ENCODE data around the gene DUSP5.

The DUSP5 gene

DNA sequence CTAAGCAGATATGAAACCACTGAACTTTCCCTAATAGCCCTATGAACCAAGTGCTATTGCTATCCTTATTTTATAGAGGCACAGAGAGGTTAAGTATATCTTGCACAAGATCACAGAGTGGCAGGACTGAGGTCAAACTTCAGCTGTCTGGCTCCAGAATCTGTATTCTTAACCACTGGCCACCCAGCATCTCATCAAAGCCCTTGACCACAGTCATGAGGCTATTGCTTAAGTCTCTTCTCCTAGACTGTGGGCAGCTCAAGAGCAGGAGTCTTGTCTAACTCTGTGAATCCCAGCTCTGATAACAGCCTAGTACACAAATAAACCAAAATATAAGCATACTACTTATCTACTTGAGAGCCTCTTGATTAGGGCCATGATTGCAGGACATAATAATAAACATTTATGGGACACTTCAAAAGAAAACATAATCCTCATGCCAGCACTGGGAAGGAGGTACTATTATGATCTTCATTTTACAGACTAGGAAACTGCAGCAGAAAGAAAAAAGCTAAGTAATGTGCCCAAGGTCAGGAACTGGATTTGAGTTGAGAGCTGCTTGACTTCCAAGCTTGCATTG lies 47.3 kb downstream of the DUSP5 start:
- DNase-seq (ENCODE audit: low read depth in 2 of 2, low spot score in 1 of 2): no peak

DNA sequence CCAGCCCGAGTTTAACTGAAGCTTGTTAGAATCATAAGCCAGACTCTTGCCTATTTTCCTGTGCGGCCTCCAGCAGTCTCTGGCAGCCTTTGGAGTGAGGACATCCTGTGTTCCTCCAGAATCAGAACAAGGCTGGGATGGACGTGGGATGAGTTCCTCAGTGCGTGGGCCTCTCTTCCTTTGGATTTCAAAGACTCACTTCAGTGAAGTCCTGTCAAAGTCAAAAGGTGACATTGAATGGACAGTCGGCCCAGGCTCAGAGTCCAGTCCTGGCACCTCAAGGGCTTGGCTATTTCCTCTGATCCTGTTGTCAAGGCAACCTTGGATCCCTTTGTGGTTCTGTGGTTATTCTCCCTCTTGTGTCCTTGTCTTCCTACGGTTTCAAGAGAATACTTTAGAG lies 48.4 kb downstream of the DUSP5 start:
- no peak for DNase-seq (ENCODE audit: low read depth in 2 of 2, low spot score in 1 of 2)

DNA sequence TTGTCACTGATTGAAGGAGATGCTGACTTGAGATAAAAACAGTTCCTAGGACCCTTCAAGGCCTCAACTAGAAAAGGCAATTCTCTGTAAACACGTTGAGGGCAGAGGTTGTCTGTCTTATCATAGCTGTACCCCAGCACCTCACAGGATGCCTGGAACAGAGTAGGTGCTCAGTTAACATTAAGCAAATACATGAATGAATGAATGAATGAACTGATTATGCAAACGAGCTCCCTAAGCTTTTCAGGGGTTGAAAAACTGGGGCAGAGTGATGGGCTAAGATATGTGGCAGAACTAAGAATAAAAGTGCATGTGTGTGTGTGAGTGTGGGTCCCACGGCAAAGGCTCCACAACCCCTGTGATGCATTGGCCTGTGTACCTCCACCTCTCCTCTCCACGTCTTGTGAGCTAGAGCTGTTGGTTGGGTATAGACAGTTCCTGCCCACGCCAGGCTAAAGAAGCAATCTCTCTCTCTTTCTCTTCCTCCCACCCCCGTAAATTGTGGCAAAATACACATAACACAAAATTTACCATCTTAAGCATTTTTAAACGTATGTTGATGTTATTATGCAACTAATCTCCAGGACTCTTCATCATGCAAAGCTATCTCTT lies 48.9 kb downstream of the DUSP5 start:
- no peak for DNase-seq (ENCODE audit: low read depth in 2 of 2, low spot score in 1 of 2)

DNA sequence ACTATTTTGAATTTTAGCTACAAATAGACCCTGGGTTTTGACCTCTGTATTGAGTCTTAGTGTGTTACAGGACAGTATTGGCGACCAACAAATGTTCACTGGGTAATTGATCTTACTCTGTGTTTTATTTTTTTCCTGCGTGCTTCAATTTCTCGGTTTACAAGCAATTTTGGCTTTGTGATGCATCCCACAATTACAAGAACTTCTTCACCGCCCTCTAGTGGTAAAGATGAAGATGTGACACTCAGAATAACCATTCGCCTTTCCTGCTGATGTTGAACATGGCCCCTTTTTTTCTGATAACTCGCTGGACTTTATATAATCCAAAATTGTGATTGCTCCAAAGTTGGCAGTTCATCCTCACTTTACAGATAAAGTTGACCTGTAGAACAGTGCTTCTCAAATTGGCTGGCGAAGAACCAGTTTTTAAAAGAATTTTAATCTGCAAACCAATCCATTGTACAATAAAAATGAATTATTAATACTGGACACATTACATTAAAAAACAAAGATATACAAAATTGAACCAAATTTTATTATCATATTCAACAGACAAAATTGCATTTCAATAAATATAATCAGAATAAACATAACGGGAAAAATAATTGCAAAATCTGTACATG lies 49.5 kb downstream of the DUSP5 start:
- no peak for DNase-seq (ENCODE audit: low read depth in 2 of 2, low spot score in 1 of 2)

DNA sequence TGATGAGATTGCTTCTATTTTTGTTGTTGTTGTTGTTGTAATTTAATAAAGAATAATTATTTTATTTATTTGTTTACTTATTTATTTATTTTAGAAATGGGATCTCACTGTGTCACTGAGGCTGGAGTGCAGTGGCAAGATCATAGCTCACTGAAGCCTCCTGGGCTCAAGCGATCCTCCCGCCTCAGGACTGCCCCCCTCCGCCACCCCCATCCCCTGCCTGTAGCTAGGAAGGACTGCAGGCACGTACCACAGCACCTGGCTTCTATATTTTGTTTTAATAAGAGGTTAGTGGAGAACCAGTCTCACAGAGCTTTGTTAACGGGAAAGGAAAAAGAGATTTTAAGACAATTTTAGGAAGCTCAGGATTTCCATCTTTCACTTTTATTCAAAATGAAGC lies 50.3 kb downstream of the DUSP5 start:
- no peak for DNase-seq (ENCODE audit: low read depth in 2 of 2, low spot score in 1 of 2)

DNA sequence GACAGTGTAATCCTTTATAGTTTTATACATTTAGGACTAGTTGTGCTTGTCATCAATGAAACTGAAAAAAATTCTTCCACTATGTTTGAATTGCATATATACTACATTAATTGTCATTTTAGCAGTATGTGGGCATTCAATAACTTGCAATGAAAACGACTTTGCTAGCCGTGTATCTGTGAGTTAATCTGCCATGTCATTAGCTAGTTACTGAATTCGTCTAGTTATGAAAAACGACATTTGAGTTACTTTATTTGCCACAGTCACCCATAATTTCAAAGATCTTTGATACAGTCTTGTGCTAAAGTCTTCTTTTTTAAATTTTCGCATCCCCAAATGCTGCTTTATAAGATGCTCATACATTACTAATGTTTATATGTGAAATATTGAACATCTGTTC lies 51.5 kb downstream of the DUSP5 start:
- DNase-seq (ENCODE audit: low read depth in 2 of 2, low spot score in 1 of 2): no peak

DNA sequence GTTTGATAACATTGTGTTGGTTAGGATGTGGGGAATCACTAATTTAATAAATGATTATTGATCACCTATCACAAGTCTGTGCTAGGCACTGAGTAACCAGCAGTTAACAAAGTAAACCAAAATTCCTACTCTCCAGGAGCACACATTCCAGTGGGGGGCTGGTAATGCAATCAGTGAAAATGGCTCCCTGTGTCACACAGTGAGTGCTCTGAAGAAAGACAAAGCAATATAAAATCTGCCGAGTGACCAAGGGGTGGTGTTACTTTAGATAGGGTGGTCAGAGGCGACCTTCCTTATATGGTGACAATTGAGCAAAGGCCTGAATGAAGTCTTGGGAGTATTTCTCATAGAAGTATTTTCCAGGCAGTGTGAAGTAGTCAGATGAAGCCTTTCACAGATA lies 56.2 kb downstream of the DUSP5 start:
- DNase-seq (ENCODE audit: low read depth in 2 of 2, low spot score in 1 of 2): no peak

DNA sequence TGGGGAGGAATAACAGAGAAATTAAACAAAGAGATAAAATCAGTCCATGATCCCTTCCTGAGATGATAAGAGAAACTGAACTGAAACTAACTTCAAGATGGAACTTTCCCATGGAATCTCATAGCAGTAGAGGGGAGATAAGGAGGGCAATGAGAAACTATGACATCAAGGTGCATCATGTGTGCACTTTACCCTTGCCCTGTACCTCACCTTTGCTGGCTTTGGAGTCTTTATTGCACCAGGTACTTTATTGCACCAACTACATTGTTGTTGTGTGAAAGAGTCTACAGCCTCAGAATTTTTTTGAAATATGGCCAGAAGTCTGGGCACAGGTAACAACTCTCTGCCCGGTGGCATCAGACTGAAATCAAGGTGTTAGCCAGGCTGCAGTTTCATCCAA lies 58.6 kb downstream of the DUSP5 start:
- no peak for DNase-seq (ENCODE audit: low read depth in 2 of 2, low spot score in 1 of 2)

DNA sequence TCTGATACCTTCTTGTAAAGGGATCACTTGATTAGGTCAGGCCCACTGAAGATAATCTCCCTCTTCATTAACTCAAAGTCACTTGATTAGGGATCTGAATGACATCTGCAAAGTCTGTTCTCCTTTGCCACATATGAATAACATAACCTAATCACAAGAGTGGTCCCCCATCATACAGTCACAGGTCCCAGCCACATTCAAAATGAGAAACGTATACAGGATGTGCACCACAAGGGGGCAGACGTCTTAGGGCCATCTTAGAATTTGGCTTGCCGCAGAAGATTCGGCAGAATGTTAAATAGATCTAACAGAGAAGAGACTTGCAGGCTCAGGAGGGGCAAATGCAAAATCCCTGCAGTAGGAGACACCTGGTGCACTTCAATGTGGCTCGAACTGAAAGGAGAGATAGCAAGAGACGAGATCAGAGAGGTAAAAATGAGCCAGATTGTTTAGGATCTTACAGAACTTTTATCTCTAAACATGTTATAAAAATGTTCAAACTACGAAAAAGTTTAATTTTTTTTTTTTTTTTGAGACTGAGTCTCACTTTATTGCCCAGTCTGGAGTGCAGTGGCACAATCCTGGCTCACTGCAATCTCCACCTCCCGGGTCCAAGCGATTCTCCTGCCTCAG lies 59.4 kb downstream of the DUSP5 start:
- peak; percentile 41 to 44 for DNase-seq (ENCODE audit: low read depth in 2 of 2, low spot score in 1 of 2)

DNA sequence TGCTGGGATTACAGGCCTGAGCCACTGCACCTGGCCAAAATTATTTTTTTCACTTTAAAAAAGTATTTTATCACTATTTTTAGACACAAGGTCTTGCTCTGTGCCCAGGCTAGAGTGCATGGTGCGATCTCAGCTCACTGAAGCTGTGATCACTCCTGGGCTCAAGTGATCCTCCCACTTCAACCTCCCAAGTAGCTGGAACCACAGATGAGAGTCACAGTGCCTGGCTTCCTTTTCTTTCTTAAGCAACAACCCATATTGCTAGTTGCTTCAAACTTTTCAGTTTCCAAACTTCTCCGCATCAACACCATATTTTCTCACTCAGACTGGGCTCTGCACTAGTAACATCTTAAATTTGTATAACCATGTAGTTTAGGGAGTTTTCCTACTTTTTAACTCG lies 60.3 kb downstream of the DUSP5 start:
- DNase-seq (ENCODE audit: low read depth in 2 of 2, low spot score in 1 of 2): no peak

DNA sequence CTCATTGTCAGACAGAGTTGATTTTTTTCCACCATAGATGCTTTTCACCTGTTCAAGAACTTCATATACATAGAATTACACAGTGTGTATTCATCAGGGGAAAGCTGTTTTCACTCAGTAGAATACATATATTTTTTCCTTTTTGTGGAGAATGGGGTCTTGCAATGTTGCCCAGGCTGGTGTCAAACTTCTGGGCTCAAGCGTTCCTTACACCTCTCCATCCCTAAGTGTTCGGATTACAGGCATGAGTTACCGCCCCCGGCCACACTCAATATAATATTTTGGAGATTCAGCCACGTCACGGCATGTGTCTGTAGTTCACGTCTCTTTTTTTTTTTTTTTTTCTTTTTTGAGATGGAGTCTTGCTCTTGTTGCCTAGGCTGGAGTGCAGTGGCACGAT lies 62.3 kb downstream of the DUSP5 start:
- DNase-seq (ENCODE audit: low read depth in 2 of 2, low spot score in 1 of 2): no peak
